WTC11 (cell line): ENCODE data around the gene DENND1C. TPM values are rescaled to one million over a fixed set of nuclear protein-coding genes. Genes with fewer than 3 reads are reported as not detected.
A peak's percentile ranks its signal among the peaks of the same experiment; 100 is the strongest.

ENCODE experiments used
- ATAC-seq: fragments of 200-7000 bp; cut with Tn5 transposase; 2 replicates; pipeline ENCODE4 v1.10.0; 2021; ENCODE audit warnings: mild to moderate bottlenecking, moderate library complexity
- CTCF ChIA-PET: fragments of 300-600 bp; sonication (Branson Sonifier 250); formaldehyde crosslinking; loops from one replicate; lab custom pipeline; 2021; ENCODE audit warnings: antibody characterized with exemption; lab: Charles Lee
- POLR2A ChIA-PET: fragments of 350-600 bp; sonication (Branson Sonifier 250); formaldehyde crosslinking; loops from one replicate; lab custom pipeline; 2021; ENCODE audit warnings: antibody characterized with exemption; lab: Charles Lee
- DNase-seq: peaks from one replicate; pipeline ENCODE4 v3.0.0; 2021; ENCODE audit warnings: low spot score
- H3K27ac Mint-ChIP-seq: 2 replicates; pipeline ENCODE4 v1.8.0; 2021; ENCODE audit warnings: mixed read lengths
- H3K27me3 Mint-ChIP-seq: 2 replicates; pipeline ENCODE4 v1.8.0; 2021; ENCODE audit warnings: low read depth, mild to moderate bottlenecking, moderate library complexity, mixed read lengths
- H3K36me3 Mint-ChIP-seq: 2 replicates; pipeline ENCODE4 v1.8.0; 2021; ENCODE audit warnings: mixed read lengths
- H3K4me1 Mint-ChIP-seq: 2 replicates; pipeline ENCODE4 v1.8.0; 2022; ENCODE audit warnings: mixed read lengths
- H3K4me3 Mint-ChIP-seq: 2 replicates; pipeline ENCODE4 v1.8.0; 2021; ENCODE audit warnings: mild to moderate bottlenecking, moderate library complexity, mixed read lengths
- H3K9me3 Mint-ChIP-seq: 2 replicates; pipeline ENCODE4 v1.8.0; 2021; ENCODE audit warnings: mixed read lengths
- ELF4 ChIP-seq: sonication (generic); formaldehyde crosslinking; IDR thresholded peaks from 2 replicates; pipeline ENCODE4 v1.8.1; 2022; ENCODE audit warnings: low read depth, mild to moderate bottlenecking, moderate library complexity, missing genetic modification reagents
- EMX1 ChIP-seq: fragments of 250-450 bp; sonication (Bioruptor Pico); IDR thresholded peaks from 2 replicates; pipeline ENCODE4 v1.8.0; 2021; ENCODE audit warnings: mild to moderate bottlenecking
- FOXJ3 ChIP-seq: sonication (generic); formaldehyde crosslinking; IDR thresholded peaks from 2 replicates; pipeline ENCODE4 v1.9.0; 2021; ENCODE audit warnings: missing genetic modification reagents, mild to moderate bottlenecking, borderline replicate concordance
- FOXK1 ChIP-seq: sonication (generic); formaldehyde crosslinking; IDR thresholded peaks from 2 replicates; pipeline ENCODE4 v1.8.0; 2022; ENCODE audit warnings: mild to moderate bottlenecking, moderate library complexity, missing genetic modification reagents
- GABPB1 ChIP-seq: sonication (generic); formaldehyde crosslinking; IDR thresholded peaks from 2 replicates; pipeline ENCODE4 v1.8.1; 2023; ENCODE audit warnings: mild to moderate bottlenecking, missing genetic modification reagents
- MXD4 ChIP-seq: fragments of 250-450 bp; sonication (Bioruptor Pico); IDR thresholded peaks from 2 replicates; pipeline ENCODE4 v1.8.0; 2021; ENCODE audit warnings: mild to moderate bottlenecking, moderate library complexity, borderline replicate concordance
- MYBL2 ChIP-seq: sonication (generic); formaldehyde crosslinking; IDR thresholded peaks from 2 replicates; pipeline ENCODE4 v1.8.1; 2023; ENCODE audit warnings: mild to moderate bottlenecking, moderate library complexity, missing genetic modification reagents
- RELA ChIP-seq: sonication (generic); formaldehyde crosslinking; IDR thresholded peaks from 2 replicates; pipeline ENCODE4 v1.8.1; 2022; ENCODE audit warnings: missing genetic modification reagents, mild to moderate bottlenecking, borderline replicate concordance
- TEAD1 ChIP-seq: sonication (generic); formaldehyde crosslinking; IDR thresholded peaks from 2 replicates; pipeline ENCODE4 v1.8.0; 2022; ENCODE audit warnings: mild to moderate bottlenecking, missing genetic modification reagents
- ZNF138 ChIP-seq: sonication (generic); formaldehyde crosslinking; conservative IDR thresholded peaks from 2 replicates; pipeline ENCODE4 v1.8.1; 2022; ENCODE audit warnings: mild to moderate bottlenecking, moderate library complexity, missing genetic modification reagents
- ZNF416 ChIP-seq: fragments of 250-450 bp; sonication (Bioruptor Pico); IDR thresholded peaks from 2 replicates; pipeline ENCODE4 v1.9.0; 2021; ENCODE audit warnings: mild to moderate bottlenecking, inconsistent platforms
- ZNF671 ChIP-seq: fragments of 250-450 bp; sonication (Bioruptor Pico); IDR thresholded peaks from 2 replicates; pipeline ENCODE4 v1.8.0; 2021; ENCODE audit warnings: mild to moderate bottlenecking
- total RNA-seq: library from RNA; stranded (reverse); gene quantifications from 3 replicates; pipeline ENCODE4 v1.2.3, GENCODE V29; 2021
- TF ChIP-seq, protein P1 (sequence below): sonication (generic); formaldehyde crosslinking; IDR thresholded peaks from 2 replicates; pipeline ENCODE4 v1.8.1; 2022; ENCODE audit warnings: low read depth, missing genetic modification reagents, borderline replicate concordance
- TF ChIP-seq, protein P2 (sequence below): sonication (generic); formaldehyde crosslinking; IDR thresholded peaks from 2 replicates; pipeline ENCODE4 v1.8.0; 2023; ENCODE audit warnings: missing genetic modification reagents, mild to moderate bottlenecking, borderline replicate concordance
- TF ChIP-seq, protein P3 (sequence below): sonication (generic); formaldehyde crosslinking; conservative IDR thresholded peaks from 2 replicates; pipeline ENCODE4 v1.8.1; 2023; ENCODE audit warnings: mild to moderate bottlenecking, low read depth, missing genetic modification reagents, moderate library complexity
- TF ChIP-seq, protein P4 (sequence below): sonication (generic); formaldehyde crosslinking; IDR thresholded peaks from 2 replicates; pipeline ENCODE4 v1.8.0; 2022; ENCODE audit warnings: missing genetic modification reagents
- TF ChIP-seq, protein P5 (sequence below): sonication (generic); formaldehyde crosslinking; IDR thresholded peaks from 2 replicates; pipeline ENCODE4 v1.8.0; 2023; ENCODE audit warnings: missing genetic modification reagents

Gene DENND1C
- total RNA-seq, 1 experiment from 2014 or later: 4.3 TPM

DNA sequence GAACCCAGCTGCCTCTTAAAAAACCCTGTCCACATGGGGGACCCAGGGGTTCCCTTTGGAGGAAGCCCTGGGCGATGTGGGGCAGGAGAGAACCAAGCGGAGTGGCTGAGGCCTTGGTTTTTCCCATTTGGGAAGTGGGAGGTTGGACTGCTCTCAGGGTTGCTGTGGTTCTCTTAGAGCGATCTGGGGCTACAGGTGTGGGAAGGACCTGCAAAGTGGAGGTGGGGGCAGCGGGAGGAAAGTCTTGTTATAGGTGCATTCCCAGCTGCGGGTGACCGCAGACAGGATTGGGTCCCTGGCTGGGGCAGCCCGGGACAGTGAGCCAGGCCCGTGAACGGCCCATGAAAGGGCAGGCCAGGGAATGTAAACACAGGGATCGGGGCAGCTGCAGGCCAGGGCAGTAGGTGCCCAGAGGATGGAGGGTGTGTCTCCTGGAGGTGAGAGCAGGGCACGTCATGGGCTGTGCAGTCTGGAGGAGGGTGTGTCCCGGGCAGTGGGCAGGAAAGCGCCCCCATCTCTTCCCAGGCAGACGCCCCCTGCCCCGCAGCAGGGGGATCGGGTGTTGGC lies 22.8 kb downstream of the DENND1C start (continued):
- TF ChIP-seq, protein P1, sequence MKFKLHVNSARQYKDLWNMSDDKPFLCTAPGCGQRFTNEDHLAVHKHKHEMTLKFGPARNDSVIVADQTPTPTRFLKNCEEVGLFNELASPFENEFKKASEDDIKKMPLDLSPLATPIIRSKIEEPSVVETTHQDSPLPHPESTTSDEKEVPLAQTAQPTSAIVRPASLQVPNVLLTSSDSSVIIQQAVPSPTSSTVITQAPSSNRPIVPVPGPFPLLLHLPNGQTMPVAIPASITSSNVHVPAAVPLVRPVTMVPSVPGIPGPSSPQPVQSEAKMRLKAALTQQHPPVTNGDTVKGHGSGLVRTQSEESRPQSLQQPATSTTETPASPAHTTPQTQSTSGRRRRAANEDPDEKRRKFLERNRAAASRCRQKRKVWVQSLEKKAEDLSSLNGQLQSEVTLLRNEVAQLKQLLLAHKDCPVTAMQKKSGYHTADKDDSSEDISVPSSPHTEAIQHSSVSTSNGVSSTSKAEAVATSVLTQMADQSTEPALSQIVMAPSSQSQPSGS (CRISPR knock-in tag): no peak
- TF ChIP-seq, protein P2, sequence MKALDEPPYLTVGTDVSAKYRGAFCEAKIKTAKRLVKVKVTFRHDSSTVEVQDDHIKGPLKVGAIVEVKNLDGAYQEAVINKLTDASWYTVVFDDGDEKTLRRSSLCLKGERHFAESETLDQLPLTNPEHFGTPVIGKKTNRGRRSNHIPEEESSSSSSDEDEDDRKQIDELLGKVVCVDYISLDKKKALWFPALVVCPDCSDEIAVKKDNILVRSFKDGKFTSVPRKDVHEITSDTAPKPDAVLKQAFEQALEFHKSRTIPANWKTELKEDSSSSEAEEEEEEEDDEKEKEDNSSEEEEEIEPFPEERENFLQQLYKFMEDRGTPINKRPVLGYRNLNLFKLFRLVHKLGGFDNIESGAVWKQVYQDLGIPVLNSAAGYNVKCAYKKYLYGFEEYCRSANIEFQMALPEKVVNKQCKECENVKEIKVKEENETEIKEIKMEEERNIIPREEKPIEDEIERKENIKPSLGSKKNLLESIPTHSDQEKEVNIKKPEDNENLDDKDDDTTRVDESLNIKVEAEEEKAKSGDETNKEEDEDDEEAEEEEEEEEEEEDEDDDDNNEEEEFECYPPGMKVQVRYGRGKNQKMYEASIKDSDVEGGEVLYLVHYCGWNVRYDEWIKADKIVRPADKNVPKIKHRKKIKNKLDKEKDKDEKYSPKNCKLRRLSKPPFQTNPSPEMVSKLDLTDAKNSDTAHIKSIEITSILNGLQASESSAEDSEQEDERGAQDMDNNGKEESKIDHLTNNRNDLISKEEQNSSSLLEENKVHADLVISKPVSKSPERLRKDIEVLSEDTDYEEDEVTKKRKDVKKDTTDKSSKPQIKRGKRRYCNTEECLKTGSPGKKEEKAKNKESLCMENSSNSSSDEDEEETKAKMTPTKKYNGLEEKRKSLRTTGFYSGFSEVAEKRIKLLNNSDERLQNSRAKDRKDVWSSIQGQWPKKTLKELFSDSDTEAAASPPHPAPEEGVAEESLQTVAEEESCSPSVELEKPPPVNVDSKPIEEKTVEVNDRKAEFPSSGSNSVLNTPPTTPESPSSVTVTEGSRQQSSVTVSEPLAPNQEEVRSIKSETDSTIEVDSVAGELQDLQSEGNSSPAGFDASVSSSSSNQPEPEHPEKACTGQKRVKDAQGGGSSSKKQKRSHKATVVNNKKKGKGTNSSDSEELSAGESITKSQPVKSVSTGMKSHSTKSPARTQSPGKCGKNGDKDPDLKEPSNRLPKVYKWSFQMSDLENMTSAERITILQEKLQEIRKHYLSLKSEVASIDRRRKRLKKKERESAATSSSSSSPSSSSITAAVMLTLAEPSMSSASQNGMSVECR (CRISPR knock-in tag): no peak
- TF ChIP-seq, protein P3, sequence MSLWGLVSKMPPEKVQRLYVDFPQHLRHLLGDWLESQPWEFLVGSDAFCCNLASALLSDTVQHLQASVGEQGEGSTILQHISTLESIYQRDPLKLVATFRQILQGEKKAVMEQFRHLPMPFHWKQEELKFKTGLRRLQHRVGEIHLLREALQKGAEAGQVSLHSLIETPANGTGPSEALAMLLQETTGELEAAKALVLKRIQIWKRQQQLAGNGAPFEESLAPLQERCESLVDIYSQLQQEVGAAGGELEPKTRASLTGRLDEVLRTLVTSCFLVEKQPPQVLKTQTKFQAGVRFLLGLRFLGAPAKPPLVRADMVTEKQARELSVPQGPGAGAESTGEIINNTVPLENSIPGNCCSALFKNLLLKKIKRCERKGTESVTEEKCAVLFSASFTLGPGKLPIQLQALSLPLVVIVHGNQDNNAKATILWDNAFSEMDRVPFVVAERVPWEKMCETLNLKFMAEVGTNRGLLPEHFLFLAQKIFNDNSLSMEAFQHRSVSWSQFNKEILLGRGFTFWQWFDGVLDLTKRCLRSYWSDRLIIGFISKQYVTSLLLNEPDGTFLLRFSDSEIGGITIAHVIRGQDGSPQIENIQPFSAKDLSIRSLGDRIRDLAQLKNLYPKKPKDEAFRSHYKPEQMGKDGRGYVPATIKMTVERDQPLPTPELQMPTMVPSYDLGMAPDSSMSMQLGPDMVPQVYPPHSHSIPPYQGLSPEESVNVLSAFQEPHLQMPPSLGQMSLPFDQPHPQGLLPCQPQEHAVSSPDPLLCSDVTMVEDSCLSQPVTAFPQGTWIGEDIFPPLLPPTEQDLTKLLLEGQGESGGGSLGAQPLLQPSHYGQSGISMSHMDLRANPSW (CRISPR knock-in tag): no peak
- TF ChIP-seq FOXK1 (CRISPR knock-in tag) (peak; percentile 51; the same call in 1 of the 2 replicates), ZNF138 (CRISPR knock-in tag) (no peak)
- TF ChIP-seq, protein P4, sequence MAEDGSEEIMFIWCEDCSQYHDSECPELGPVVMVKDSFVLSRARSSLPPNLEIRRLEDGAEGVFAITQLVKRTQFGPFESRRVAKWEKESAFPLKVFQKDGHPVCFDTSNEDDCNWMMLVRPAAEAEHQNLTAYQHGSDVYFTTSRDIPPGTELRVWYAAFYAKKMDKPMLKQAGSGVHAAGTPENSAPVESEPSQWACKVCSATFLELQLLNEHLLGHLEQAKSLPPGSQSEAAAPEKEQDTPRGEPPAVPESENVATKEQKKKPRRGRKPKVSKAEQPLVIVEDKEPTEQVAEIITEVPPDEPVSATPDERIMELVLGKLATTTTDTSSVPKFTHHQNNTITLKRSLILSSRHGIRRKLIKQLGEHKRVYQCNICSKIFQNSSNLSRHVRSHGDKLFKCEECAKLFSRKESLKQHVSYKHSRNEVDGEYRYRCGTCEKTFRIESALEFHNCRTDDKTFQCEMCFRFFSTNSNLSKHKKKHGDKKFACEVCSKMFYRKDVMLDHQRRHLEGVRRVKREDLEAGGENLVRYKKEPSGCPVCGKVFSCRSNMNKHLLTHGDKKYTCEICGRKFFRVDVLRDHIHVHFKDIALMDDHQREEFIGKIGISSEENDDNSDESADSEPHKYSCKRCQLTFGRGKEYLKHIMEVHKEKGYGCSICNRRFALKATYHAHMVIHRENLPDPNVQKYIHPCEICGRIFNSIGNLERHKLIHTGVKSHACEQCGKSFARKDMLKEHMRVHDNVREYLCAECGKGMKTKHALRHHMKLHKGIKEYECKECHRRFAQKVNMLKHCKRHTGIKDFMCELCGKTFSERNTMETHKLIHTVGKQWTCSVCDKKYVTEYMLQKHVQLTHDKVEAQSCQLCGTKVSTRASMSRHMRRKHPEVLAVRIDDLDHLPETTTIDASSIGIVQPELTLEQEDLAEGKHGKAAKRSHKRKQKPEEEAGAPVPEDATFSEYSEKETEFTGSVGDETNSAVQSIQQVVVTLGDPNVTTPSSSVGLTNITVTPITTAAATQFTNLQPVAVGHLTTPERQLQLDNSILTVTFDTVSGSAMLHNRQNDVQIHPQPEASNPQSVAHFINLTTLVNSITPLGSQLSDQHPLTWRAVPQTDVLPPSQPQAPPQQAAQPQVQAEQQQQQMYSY (CRISPR knock-in tag): no peak

DNA sequence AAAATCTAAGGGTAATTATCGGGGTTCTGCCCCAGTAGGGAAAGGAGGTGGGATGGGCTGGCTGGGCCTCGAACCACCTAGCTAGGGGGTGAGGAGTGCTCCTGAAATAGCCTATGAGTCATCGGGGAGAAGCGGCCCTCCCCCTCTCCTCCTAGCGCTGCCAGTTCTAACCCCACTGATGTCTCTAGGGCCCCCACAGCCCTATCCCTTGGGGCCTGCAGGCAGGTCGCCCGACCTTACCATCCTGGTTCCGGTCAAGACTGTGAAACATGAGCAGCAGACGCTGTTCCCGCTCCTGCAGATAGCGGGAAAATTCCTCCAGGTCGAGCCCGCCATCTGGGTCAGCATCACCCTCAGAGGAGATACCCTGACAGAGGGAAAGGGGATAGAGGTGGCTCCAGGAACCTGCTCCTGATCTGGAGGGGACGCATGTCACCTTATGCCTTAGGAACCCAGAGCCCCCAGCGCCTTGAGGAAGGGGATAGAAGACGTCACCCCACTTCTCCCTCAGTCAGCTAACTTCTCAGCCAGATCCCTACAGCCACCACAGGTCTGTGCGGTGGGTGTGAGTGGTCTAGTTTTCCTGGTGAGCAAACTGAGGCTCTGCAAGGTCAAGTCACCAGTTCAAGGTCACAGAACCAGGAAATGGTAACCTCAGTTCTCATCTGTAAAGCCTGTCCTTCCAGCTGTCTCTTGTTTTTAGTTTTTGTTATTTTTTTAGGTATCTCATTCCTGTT lies 23.5 kb downstream of the DENND1C start:
- Mint-ChIP-seq H3K9me3 (peaks cover 13% of the 10 kb centered on the region), H3K36me3 (peaks cover 31% of the 10 kb centered on the region), H3K27me3 (peaks cover 12% of the 10 kb centered on the region), H3K27ac (no peak overlapping the region), H3K4me1 (peaks cover 11% of the 10 kb centered on the region), H3K4me3 (peak overlapping the region; percentile 89)
- CTCF ChIA-PET: interaction anchor here (1.9 kb wide), 1 partner anchor 33 kb away, joined by 4 read pairs; the partner anchor contains the start of gene KHSRP
- ATAC-seq: no peak
- POLR2A ChIA-PET: interaction anchor here (1.6 kb wide), 1 partner anchor 18 kb away, joined by 7 read pairs; no protein-coding TSS in a partner anchor
- no peak for DNase-seq
- TF ChIP-seq FOXJ3 (CRISPR knock-in tag) (no peak), RELA (CRISPR knock-in tag) (no peak), TEAD1 (CRISPR knock-in tag) (no peak), ZNF416 (CRISPR knock-in tag) (no peak), GABPB1 (CRISPR knock-in tag) (no peak), ZNF671 (no peak), EMX1 (CRISPR knock-in tag) (no peak), ELF4 (CRISPR knock-in tag) (no peak), MXD4 (CRISPR knock-in tag) (no peak), MYBL2 (CRISPR knock-in tag) (no peak)
- TF ChIP-seq, protein P5, sequence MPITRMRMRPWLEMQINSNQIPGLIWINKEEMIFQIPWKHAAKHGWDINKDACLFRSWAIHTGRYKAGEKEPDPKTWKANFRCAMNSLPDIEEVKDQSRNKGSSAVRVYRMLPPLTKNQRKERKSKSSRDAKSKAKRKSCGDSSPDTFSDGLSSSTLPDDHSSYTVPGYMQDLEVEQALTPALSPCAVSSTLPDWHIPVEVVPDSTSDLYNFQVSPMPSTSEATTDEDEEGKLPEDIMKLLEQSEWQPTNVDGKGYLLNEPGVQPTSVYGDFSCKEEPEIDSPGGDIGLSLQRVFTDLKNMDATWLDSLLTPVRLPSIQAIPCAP: no peak
